RPMI7951 (cell line): Measurements from ENCODE around the gene ZBTB21. TPM values are rescaled to one million over a fixed set of nuclear protein-coding genes. Genes with fewer than 3 reads are reported as not detected.
A peak's percentile ranks its signal among the peaks of the same experiment; 100 is the strongest.
"Not testable (repeated sequence)": the region's sequence is repeated elsewhere in the genome, so short reads cannot be mapped to it uniquely, and the experiment has no call there.

Source experiments
- DNase-seq: peaks from one replicate; pipeline ENCODE4 v3.0.0-alpha.2; 2012; ENCODE audit warnings: low read depth
- total RNA-seq: library from RNA; depleted of rRNA; stranded (reverse); fragments of >200 nt; shearing (Covaris generic); gene quantifications from 2 replicates; pipeline ENCODE4 v1.2.3, GENCODE V29; 2014

ZBTB21 gene
- total RNA-seq, 1 experiment from 2014 or later: 15.7 TPM

DNA sequence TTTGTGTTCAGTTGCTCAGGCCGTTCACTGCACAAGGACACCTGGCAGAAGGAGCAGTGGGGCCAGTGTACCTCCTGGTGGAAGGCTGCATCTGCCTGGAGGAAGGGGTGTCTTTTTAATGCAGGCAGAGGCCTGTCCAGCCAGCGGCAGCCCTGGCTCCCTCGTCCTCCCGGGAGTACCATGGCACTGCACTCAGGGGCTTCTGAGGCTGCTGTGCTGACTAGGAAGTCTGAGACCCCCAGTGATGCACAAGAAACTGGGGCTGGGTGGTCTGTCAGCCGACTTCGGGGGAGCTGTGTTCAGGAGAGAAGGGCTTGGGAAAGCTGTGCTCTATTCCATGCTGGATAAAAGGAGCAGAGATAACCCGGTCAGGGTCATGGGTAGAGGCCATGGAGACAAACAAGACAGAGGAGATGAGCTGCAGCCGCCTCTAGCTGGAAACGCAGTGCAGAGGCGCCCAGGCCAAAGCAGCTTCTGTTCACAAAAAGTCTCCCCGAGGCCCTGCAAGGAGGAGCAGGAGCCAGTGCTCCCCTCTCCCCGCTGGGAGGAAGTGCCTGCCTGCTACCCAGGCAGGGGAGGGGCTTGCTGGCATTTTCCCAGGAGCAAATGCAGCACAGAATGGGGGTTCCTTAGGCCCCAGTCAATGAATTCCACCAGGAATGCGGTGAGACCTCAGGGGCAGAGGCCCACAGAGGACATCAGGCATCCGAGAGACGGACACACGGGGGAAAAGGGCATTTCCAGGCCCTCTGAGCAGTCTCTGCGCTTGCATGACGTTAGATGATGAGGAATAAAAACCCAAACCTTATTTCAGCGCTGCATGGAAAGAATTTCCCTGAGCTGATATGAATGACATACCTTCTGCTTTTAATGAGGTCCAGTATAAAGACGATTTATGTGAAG is 39.2 kb downstream of the ZBTB21 start:
- DNase-seq: no peak

- no peak for DNase-seq
Observed at GRCh38 chr21:41970106-41970391, 40.1 kb downstream of the ZBTB21 start.

DNA sequence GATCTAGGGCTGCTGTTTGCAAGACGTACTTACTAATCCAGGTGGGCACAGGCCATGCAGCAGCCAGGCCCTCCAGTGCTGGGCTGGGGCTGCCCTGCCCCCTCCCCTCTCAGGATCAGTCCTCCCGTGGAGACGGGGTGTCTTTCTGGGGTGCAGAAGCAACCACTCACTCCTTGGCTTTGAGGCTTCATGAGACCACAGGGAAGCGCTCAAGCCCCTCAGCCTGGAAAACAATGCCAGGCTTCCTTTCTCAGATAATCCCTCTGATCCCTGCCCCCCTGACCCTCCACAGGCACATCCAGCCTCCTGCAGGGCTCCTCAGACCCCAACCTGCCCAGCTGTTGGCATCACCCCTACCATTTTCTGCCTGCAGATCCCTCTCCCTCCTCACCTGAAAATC is 42.5 kb downstream of the ZBTB21 start:
- DNase-seq: no peak

GRCh38 chr21:41966872-41967621 is 43.1 kb downstream of the ZBTB21 start:
- DNase-seq: no peak

- peak; percentile 79 for DNase-seq
Observed at GRCh38 chr21:41966041-41966833, 43.9 kb downstream of the ZBTB21 start.

- DNase-seq: no peak
Observed at GRCh38 chr21:41965461-41966013, 44.6 kb downstream of the ZBTB21 start.

DNA sequence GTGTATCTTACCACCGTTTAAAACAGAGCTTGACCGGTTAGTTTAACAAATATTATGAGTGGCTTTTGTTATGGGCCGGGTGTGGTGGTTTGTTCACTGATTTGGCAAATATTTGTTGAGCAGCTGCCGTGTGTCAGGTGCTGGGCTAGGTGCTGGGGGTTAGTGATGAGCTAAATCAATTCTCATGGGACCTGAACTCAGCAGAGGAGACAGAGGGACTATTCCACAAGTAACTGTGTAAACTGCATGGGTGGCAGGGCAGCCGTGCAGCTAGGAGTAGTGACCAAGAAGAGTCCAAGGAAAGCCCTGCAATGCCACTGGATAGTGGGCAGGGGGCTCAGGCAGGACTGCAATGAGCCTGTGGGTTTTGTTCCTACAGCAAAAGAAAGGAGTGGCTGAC is 45.1 kb downstream of the ZBTB21 start:
- no peak for DNase-seq

DNA sequence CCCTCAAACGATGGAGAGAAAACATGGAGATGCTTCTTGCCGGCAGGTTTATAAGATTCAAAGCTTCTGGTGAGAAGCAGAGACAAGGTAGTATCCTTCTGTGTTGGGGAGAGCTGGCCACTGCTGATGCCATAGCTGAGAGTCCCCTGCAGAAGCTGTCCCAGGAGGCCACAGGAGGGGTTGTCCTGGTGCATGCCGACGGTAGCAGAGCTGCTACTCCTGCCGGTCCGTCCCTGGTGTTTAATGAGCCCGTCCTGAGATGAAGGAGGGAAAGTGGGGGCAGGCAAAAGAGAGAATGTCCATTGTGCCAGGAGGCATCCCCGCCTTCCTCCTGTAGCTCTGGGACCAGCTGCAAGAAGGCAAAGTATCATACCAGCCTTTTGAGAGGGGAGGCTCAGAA is 46.0 kb downstream of the ZBTB21 start:
- DNase-seq: no peak

GRCh38 chr21:41962425-41962966 is 47.7 kb downstream of the ZBTB21 start:
- no peak for DNase-seq

DNA sequence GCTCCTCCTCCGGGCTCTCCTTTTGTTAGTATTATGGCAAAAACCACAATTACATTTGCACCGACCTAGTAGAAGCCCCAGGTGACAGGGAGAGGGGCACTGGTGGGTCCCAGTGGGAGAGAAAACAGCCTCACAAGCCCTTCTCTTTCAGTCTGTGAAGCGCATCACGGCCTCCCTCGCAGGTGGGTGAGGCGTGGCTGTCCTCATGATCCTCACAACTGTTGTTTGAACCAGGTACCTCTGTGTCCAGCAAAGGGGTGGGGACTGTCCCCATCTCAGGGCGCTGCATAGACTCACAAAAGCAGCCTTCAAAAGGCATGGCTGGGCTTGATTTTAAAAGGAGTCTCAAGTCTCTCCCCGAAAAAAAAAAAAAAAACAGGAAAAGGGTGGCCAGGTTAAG is 48.4 kb downstream of the ZBTB21 start:
- no peak for DNase-seq

DNA sequence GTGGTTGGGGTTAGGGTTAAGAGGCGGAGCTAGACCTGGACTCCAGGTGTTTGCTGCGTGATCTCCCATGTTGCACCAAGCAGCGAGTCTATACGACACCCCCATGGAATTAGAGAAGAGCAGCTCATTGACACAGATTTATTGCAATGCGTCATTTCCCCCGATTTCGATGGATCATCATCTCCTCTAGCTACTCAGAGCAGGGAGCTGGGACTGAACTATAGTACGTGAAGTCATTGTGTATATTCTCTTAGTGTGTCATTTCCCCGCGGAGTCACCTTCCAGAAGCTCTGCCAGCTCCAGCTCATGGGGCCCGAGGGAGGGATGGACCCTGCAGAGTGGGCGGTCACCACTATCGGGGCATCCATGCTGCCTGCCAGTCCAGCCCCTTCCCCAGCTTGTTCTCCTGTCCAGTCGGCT is 48.9 kb downstream of the ZBTB21 start:
- peak; percentile 4 for DNase-seq

DNA sequence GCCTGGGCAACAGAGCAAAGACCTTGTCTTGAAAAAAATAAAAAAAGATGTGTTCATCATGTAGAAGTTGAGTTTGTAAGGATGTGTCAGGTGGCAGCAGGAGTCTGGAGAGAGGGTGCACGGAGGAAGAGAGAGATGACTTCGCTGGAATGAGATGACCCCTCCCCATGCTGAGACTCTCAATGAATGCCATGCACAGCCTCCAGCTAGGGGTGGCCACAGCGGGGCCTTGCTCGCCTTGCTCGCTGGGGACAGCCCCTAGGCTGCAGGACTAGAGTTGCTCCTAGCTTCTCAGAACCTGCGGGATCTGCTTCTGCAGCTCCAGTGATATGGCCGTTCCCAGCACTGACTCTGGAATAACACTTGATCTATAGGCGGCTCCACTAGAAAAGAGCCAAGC is 49.8 kb downstream of the ZBTB21 start:
- DNase-seq: no peak

GRCh38 chr21:41959697-41960096 is 50.5 kb downstream of the ZBTB21 start:
- DNase-seq: not testable (repeated sequence)

- DNase-seq: peak; percentile 90
Observed at GRCh38 chr21:41958886-41959563, 51.1 kb downstream of the ZBTB21 start.

GRCh38 chr21:41957991-41958766 is 52.0 kb downstream of the ZBTB21 start:
- DNase-seq: peak; percentile 98

GRCh38 chr21:41956926-41957729 is 53.0 kb downstream of the ZBTB21 start:
- peak; percentile 86 for DNase-seq

- DNase-seq: no peak
Observed at GRCh38 chr21:41955516-41955915, 54.6 kb downstream of the ZBTB21 start.

DNA sequence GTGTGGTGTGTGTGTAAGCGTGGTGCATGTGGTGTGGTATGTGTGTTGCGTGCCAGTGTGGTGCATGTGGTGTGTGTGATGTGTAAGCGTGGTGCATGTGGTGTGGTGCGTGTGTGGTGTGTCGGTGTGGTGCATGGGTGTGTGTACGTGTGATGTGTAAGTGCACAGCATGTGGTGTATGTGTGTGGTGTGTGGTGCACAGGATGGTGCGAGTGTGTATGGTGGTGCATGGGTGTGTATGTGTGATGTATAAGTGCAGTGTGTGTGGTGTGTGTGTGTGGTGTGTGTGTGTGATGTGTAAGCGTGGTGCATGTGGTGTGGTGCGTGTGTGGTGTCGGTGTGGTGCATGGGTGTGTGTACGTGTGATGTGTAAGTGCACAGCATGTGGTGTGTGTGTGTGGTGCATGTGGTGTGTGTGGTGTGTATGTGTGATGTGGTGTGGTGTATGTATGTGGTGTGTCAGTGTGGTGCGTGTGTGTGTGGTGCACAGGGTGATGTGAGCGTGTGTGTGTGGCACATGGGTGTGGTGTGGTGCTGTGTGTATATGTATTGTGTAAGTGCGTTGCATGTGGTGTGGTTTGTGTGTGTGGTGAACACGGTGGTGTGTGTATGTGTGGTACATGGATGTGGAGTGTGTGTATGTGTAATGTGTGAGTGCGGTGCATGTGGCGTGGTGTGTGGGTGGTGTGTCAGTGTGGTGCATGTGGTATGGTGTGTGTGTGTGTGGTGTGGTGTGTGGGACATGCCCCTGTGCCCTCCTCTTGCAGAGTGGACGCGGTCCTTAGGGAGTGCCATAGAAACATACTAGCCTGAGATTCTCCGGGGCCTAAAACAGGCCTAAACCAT is 55.3 kb downstream of the ZBTB21 start:
- no peak for DNase-seq
